Right ventricle myocardium superior (tissue), 1 donor: ENCODE data around the gene GC. TPM values are rescaled to one million over a fixed set of nuclear protein-coding genes. Genes with fewer than 3 reads are reported as not detected.
"Not testable (repeated sequence)": the region's sequence is repeated elsewhere in the genome, so short reads cannot be mapped to it uniquely, and the experiment has no call there.

ENCODE experiments used
- ATAC-seq: fragments of 200-7000 bp; cut with Tn5 transposase; one replicate; pipeline ENCODE4 v1.9.1; 2020; ENCODE audit warnings: mild to moderate bottlenecking; ENCODE audit not compliant: poor library complexity
- DNase-seq: peaks from one replicate; pipeline ENCODE4 v3.0.0-alpha.2; 2020
- intact Hi-C: fragments of 100-400 bp; cut with DNase I; formaldehyde crosslinking; loops from one replicate; pipeline ENCODE4 v1.11.2; 2022
- long read RNA-seq: library from polyadenylated mRNA; unstranded; transcript quantifications from one replicate; pipeline ENCODE4 v2.0.0, GENCODE V29; 2021
- total RNA-seq: library from RNA; stranded (reverse); fragmentation: NEBNext Ultra II Directional; extraction: Animal tissue kit (Norgen Biotek cat#: 25700); gene quantifications from one replicate; pipeline ENCODE4 v1.2.1, GENCODE V29; 2021
- donor health status: DM: no; HTN: yes; CAD: no; lungs with severe emphysema.

Gene GC
- 0.24 TPM for total RNA-seq
- long read RNA-seq = 0 reads

- ATAC-seq (no peak), DNase-seq (no peak)
- intact Hi-C loops = no loop called here
These were observed at the start of gene GC for GRCh38 chr4:71783972-71784371. GC (minus strand) TSS chr4:71784079; CDS start chr4:71784018, 61 bp downstream.

GRCh38 chr4:71833232-71833900, 49.5 kb upstream of the GC start:
- DNase-seq (peak; percentile 42), ATAC-seq (peak; percentile 66)
- intact Hi-C loops = no loop called here

- intact Hi-C loops = no loop called here
- DNase-seq = no peak
These were observed 48.2 kb upstream of the GC start for GRCh38 chr4:71832049-71832448.

GRCh38 chr4:71830497-71831190, 46.8 kb upstream of the GC start:
- DNase-seq (no peak), ATAC-seq (no peak)
- intact Hi-C loops = no loop called here

More at GRCh38 chr4:71832049-71832448, 48.2 kb upstream of the GC start:
- ATAC-seq = no peak

- no peak for ATAC-seq
- intact Hi-C loops = no loop called here
- DNase-seq = no peak
These were observed 44.6 kb upstream of the GC start for GRCh38 chr4:71828470-71828869.

GRCh38 chr4:71827826-71828225, 43.9 kb upstream of the GC start:
- intact Hi-C loops = no loop called here
- ATAC-seq = no peak
- DNase-seq = no peak

GRCh38 chr4:71816676-71817303, 32.9 kb upstream of the GC start:
- no peak for DNase-seq
- no peak for ATAC-seq
- intact Hi-C loops = no loop called here

- ATAC-seq = no peak
- intact Hi-C loops = no loop called here
- no peak for DNase-seq
These were observed 30.6 kb upstream of the GC start for GRCh38 chr4:71814433-71814832.

- ATAC-seq, intact Hi-C loops, DNase-seq: not testable (repeated sequence)
These were observed 25.9 kb upstream of the GC start for GRCh38 chr4:71809805-71810204.

- ATAC-seq (no peak), DNase-seq (no peak)
- intact Hi-C loops = no loop called here
These were observed 23.6 kb upstream of the GC start for GRCh38 chr4:71807469-71807868.

GRCh38 chr4:71805230-71805629, 21.4 kb upstream of the GC start:
- intact Hi-C loops, DNase-seq, ATAC-seq: not testable (repeated sequence)

- ATAC-seq, DNase-seq, intact Hi-C loops: not testable (repeated sequence)
These were observed 20.3 kb upstream of the GC start for GRCh38 chr4:71804017-71804697.

GRCh38 chr4:71785959-71786358, 2.1 kb upstream of the GC start:
- intact Hi-C loops = no loop called here
- DNase-seq (no peak), ATAC-seq (no peak)

GRCh38 chr4:71784569-71785197, 804 bp upstream of the GC start:
- DNase-seq = no peak
- intact Hi-C loops = no loop called here
- ATAC-seq = no peak

GRCh38 chr4:71777891-71778290, 6.0 kb downstream of the GC start:
- DNase-seq = no peak
- ATAC-seq = no peak
- intact Hi-C loops = no loop called here

GRCh38 chr4:71775449-71775848, 8.4 kb downstream of the GC start:
- intact Hi-C loops = no loop called here
- no peak for DNase-seq
- ATAC-seq = no peak

GRCh38 chr4:71774136-71774535, 9.7 kb downstream of the GC start:
- intact Hi-C loops = no loop called here
- no peak for ATAC-seq
- DNase-seq = no peak

GRCh38 chr4:71773004-71773403, 10.9 kb downstream of the GC start:
- no peak for ATAC-seq
- no peak for DNase-seq
- intact Hi-C loops = no loop called here

GRCh38 chr4:71772592-71772991, 11.3 kb downstream of the GC start:
- DNase-seq = no peak
- intact Hi-C loops = no loop called here
- ATAC-seq = no peak
